HEK293T (cell line): ENCODE measurements around the gene PPP2R5D.

Source experiments
- ARNT ChIP-seq: fragments of 450-650 bp; IDR thresholded peaks from 2 replicates; pipeline ENCODE4 v1.6.1; 2017; ENCODE audit warnings: mild to moderate bottlenecking
- BHLHE40 ChIP-seq: fragments of 450-650 bp; IDR thresholded peaks from 2 replicates; pipeline ENCODE4 v1.6.1; 2016; ENCODE audit warnings: mild to moderate bottlenecking, moderate library complexity, borderline replicate concordance
- ELF4 ChIP-seq: fragments of 450-650 bp; IDR thresholded peaks from 2 replicates; pipeline ENCODE4 v1.6.1; 2017; ENCODE audit warnings: antibody characterized with exemption
- FOXA1 ChIP-seq: fragments of 450-650 bp; IDR thresholded peaks from 2 replicates; pipeline ENCODE4 v1.6.1; 2016; ENCODE audit warnings: mild to moderate bottlenecking
- FOXK2 ChIP-seq: fragments of 450-650 bp; IDR thresholded peaks from 2 replicates; pipeline ENCODE4 v1.6.1; 2016; ENCODE audit warnings: mild to moderate bottlenecking
- FOXM1 ChIP-seq: fragments of 450-650 bp; IDR thresholded peaks from 2 replicates; pipeline ENCODE4 v1.6.1; 2017; ENCODE audit warnings: mild to moderate bottlenecking, borderline replicate concordance
- L3MBTL2 ChIP-seq: fragments of 450-650 bp; conservative IDR thresholded peaks from 2 replicates; pipeline ENCODE4 v1.6.1; 2016; ENCODE audit warnings: mild to moderate bottlenecking
- LEF1 ChIP-seq: fragments of 450-650 bp; IDR thresholded peaks from 2 replicates; pipeline ENCODE4 v1.6.1; 2017; ENCODE audit warnings: mild to moderate bottlenecking, borderline replicate concordance
- NFRKB ChIP-seq: fragments of 450-650 bp; IDR thresholded peaks from 2 replicates; pipeline ENCODE4 v1.6.1; 2016; ENCODE audit warnings: mild to moderate bottlenecking, moderate library complexity
- PKNOX1 ChIP-seq: fragments of 450-650 bp; IDR thresholded peaks from 2 replicates; pipeline ENCODE4 v1.6.1; 2016
- SP1 ChIP-seq: fragments of 450-650 bp; IDR thresholded peaks from 2 replicates; pipeline ENCODE4 v1.6.1; 2017
- SUZ12 ChIP-seq: fragments of 450-650 bp; IDR thresholded peaks from 2 replicates; pipeline ENCODE4 v1.6.1; 2016; ENCODE audit warnings: mild to moderate bottlenecking
- TARDBP ChIP-seq: fragments of 450-650 bp; IDR thresholded peaks from 2 replicates; pipeline ENCODE4 v1.6.1; 2016
- ZNF384 ChIP-seq: fragments of 450-650 bp; IDR thresholded peaks from 2 replicates; pipeline ENCODE4 v1.6.1; 2016

GRCh38 chr6:43009124-43009523 is 24.8 kb downstream of the PPP2R5D start:
- no peak for TF ChIP-seq SP1
- TF ChIP-seq L3MBTL2 = no peak
- TF ChIP-seq FOXA1 = no peak
- TF ChIP-seq BHLHE40 = no peak
- TF ChIP-seq FOXM1 = no peak
- TF ChIP-seq ELF4 = no peak
- TF ChIP-seq FOXK2 = no peak
- TF ChIP-seq ZNF384 = no peak
- TF ChIP-seq PKNOX1 = no peak
- no peak for TF ChIP-seq ARNT
- no peak for TF ChIP-seq SUZ12
- no peak for TF ChIP-seq LEF1
- no peak for TF ChIP-seq TARDBP
- no peak for TF ChIP-seq NFRKB
